ENCODE results near the gene PCDHGC4. TPM values are rescaled to one million over a fixed set of nuclear protein-coding genes. Genes with fewer than 3 reads are reported as not detected.

PCDHGC4 gene
- total RNA-seq, 4 donors from 2014 or later = 0.31 to 20.4 (median 1.7) TPM; not detected in 1

DNA sequence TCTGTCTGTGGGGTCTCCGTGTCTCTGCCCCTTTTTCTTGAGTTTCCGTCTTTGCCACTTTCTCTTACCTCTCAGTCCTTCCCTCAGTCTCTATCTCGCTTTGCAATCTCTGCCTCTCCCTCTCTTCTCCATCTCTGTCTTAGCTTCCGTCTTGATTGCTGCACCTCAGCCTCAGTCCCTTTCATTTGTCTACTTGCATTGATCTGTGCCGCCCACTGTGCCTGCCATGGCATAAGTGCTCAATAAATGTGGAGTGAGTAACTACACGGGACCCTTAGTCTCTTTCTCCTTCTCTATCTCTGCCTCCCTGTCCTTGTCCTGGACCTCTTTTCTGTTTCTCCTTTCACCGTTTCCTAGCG is 10.6 kb downstream of the PCDHGC4 start:
- no peaks in the 10 kb centered on the region for H3K36me3 ChIP-seq
- intact Hi-C loops (cut with DNase I; ENCODE audit: low total_unique reads) = no loop called here

DNA sequence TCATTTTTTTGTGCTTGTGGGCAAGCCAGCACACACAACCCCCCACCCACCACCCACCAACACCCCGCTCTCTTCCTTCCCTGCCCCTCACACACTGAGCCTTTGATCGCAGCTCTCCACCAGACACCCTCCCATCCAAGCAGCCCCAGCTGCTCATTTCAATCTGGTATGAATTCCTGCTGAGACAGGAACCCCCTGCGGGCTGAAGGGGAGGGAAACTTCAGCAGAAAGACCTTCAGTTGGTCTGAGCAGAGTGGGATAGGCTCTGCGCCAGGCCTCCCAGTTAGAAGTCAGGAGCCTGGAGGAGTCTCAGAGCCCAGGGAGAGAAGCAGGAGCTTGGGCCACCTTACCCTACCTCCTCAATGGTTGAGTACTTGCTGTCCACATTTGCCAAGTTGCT is 11.2 kb downstream of the PCDHGC4 start:
- Histone ChIP-seq H3K27ac (no peak overlapping the region), H3K36me3 (no peaks in the 10 kb centered on the region), H3K4me3 (no peak overlapping the region), H3K4me1 (peaks cover 5 to 21% of the 10 kb centered on the region in 2 donors), H3K9me3 (no peaks in the 10 kb centered on the region), H3K27me3 (no peaks in the 10 kb centered on the region)
- TF ChIP-seq POLR2A (IDR thresholded peaks at IDR 0.05) (no peak), CTCF (IDR thresholded peaks at IDR 0.05 in 4 of 5, conservative IDR thresholded peaks at IDR 0.05 in 1 of 5) (no peak)
- in situ Hi-C loops (cut with MboI; ENCODE audit: low sequenced_read_pairs in 4 of 4) = no loop called here
- intact Hi-C loops (cut with DNase I; ENCODE audit: low total_unique reads) = no loop called here
- ATAC-seq = no peak
- peak in 1 of 2 donors; percentile 7 for DNase-seq

More for the DNA sequence above, 10.6 kb downstream of the PCDHGC4 start:
- in situ Hi-C loops (cut with MboI; ENCODE audit: low sequenced_read_pairs in 4 of 4) = no loop called here
- Histone ChIP-seq H3K27me3 (no peaks in the 10 kb centered on the region), H3K4me1 (peaks cover 5 to 21% of the 10 kb centered on the region in 2 donors), H3K27ac (no peak overlapping the region), H3K4me3 (no peak overlapping the region), H3K9me3 (no peaks in the 10 kb centered on the region)
- no peak for ATAC-seq
- no peak for DNase-seq
- TF ChIP-seq CTCF (IDR thresholded peaks at IDR 0.05 in 4 of 5, conservative IDR thresholded peaks at IDR 0.05 in 1 of 5) = no peak
- no peak for TF ChIP-seq POLR2A (IDR thresholded peaks at IDR 0.05)

DNA sequence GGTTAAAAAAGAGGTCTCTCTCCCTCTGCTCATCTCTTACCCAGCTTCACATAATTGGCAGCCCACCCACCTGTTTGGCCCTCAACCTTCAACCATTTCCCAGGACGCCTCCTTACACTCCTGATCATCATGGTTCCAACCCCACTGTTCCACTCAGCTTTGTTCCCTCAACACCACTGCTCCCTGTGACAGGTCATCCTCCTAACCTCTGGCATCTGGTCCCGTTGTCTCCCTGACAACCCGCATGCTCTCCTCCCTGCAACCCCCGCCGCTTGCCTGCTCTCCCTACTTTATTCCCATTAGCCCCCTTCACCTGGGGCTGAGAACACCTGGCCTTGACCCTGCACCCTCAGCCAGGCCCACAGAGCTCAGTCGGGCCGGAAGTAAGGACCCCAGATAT is 16.9 kb downstream of the PCDHGC4 start:
- Histone ChIP-seq H3K36me3 (no peaks in the 10 kb centered on the region), H3K27me3 (no peaks in the 10 kb centered on the region), H3K9me3 (no peaks in the 10 kb centered on the region), H3K4me1 (peaks cover 5 to 18% of the 10 kb centered on the region in 2 donors), H3K27ac (no peak overlapping the region), H3K4me3 (no peak overlapping the region)
- in situ Hi-C loops (cut with MboI; ENCODE audit: low sequenced_read_pairs in 4 of 4) = no loop called here
- ATAC-seq (no peak), DNase-seq (no peak)
- intact Hi-C loops (cut with DNase I; ENCODE audit: low total_unique reads) = no loop called here
- no peak for TF ChIP-seq POLR2A (IDR thresholded peaks at IDR 0.05)
- no peak for TF ChIP-seq CTCF (IDR thresholded peaks at IDR 0.05 in 4 of 5, conservative IDR thresholded peaks at IDR 0.05 in 1 of 5)

- DNase-seq (no peak), ATAC-seq (no peak)
- in situ Hi-C loops (cut with MboI; ENCODE audit: low sequenced_read_pairs in 4 of 4) = no loop called here
- Histone ChIP-seq H3K27me3 (no peaks in the 10 kb centered on the region), H3K36me3 (no peaks in the 10 kb centered on the region), H3K27ac (peak overlapping the region in 3 of 4 donors; percentile 7 to 88 (median 10)), H3K4me1 (peaks cover 24 to 37% of the 10 kb centered on the region in 2 donors), H3K4me3 (no peak overlapping the region), H3K9me3 (no peaks in the 10 kb centered on the region)
- intact Hi-C loops (cut with DNase I; ENCODE audit: low total_unique reads) = no loop called here
- TF ChIP-seq CTCF (IDR thresholded peaks at IDR 0.05 in 4 of 5, conservative IDR thresholded peaks at IDR 0.05 in 1 of 5) (no peak), POLR2A (IDR thresholded peaks at IDR 0.05) (no peak)
Measured at GRCh38 chr5:141503681-141504080, 18.9 kb downstream of the PCDHGC4 start.

DNA sequence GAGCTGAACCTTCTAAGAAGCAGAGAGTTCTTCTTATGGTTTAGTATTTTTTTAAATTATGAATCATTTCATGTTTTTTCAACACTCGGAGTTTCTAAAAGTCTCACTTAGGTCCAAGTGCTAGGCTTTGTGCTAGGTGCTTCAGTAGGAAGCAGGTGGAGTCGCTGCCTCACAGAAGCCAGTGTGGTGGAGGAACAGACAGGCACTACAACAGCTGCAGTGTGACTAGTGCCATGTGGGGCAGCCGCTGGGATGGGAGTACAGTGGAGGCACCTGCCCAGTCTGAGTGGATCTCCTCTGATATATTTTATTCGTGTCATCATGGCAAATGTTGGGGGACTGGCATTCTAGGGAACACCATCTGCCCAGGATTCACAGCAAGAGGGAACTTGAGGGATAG is 19.4 kb downstream of the PCDHGC4 start:
- peaks cover 28 to 43% of the 10 kb centered on the region in 2 donors for H3K4me1 ChIP-seq
- no peaks in the 10 kb centered on the region for H3K36me3 ChIP-seq
- H3K9me3 ChIP-seq = no peaks in the 10 kb centered on the region
- in situ Hi-C loops (cut with MboI; ENCODE audit: low sequenced_read_pairs in 4 of 4) (no loop called here), intact Hi-C loops (cut with DNase I; ENCODE audit: low total_unique reads) (no loop called here)
- no peak for TF ChIP-seq CTCF (IDR thresholded peaks at IDR 0.05 in 4 of 5, conservative IDR thresholded peaks at IDR 0.05 in 1 of 5)
- no peak for TF ChIP-seq POLR2A (IDR thresholded peaks at IDR 0.05)
- no peak for DNase-seq
- peak overlapping the region in 3 of 4 donors; percentile 10 to 88 (median 87) for H3K27ac ChIP-seq
- no peak overlapping the region for H3K4me3 ChIP-seq
- H3K27me3 ChIP-seq = no peaks in the 10 kb centered on the region
- ATAC-seq = no peak
